Limb (tissue), 2 donors: ENCODE data around the gene TMEM259.

Experiments
- DNase-seq, 2 donors: peaks; one replicate each; pipeline ENCODE4 v3.0.0-alpha.2; 2016; ENCODE audit errors: extremely low spot score in 2 of 2

The TMEM259 gene

GRCh38 chr19:989381-990081 lies 31.4 kb downstream of the TMEM259 start:
- DNase-seq, result no peak

- DNase-seq, result no peak
These were observed 32.4 kb downstream of the TMEM259 start for GRCh38 chr19:988510-988909.

GRCh38 chr19:988081-988480 lies 32.8 kb downstream of the TMEM259 start:
- DNase-seq, result no peak

GRCh38 chr19:986083-986482 lies 34.8 kb downstream of the TMEM259 start:
- DNase-seq, result no peak

- peak; percentile 91 to 95 for DNase-seq
These were observed 36.6 kb downstream of the TMEM259 start, which contains the start of gene WDR18 for GRCh38 chr19:984165-984967. Gene WDR18 (plus strand): TSS chr19:984345. CDS start chr19:984354, 9 bp downstream.

GRCh38 chr19:982567-983170 lies 38.3 kb downstream of the TMEM259 start:
- DNase-seq, result peak; percentile 50 to 89

- DNase-seq, result no peak
These were observed 40.6 kb downstream of the TMEM259 start for GRCh38 chr19:980133-980998.

- DNase-seq, result no peak
These were observed 41.6 kb downstream of the TMEM259 start for GRCh38 chr19:979318-979741.

- DNase-seq, result no peak
These were observed 43.9 kb downstream of the TMEM259 start for GRCh38 chr19:977058-977464.

- DNase-seq, result no peak
These were observed 44.4 kb downstream of the TMEM259 start for GRCh38 chr19:976476-976875.

- no peak for DNase-seq
These were observed 46.2 kb downstream of the TMEM259 start for GRCh38 chr19:974564-975257.

GRCh38 chr19:973726-974563 lies 47.0 kb downstream of the TMEM259 start:
- DNase-seq, result no peak

- DNase-seq, result no peak
These were observed 48.6 kb downstream of the TMEM259 start for GRCh38 chr19:972281-972680.

GRCh38 chr19:971795-972194 lies 49.1 kb downstream of the TMEM259 start:
- no peak for DNase-seq

GRCh38 chr19:970695-971094 lies 50.2 kb downstream of the TMEM259 start:
- no peak for DNase-seq

GRCh38 chr19:966485-967088 lies 54.3 kb downstream of the TMEM259 start:
- no peak for DNase-seq

- DNase-seq, result no peak
These were observed 55.9 kb downstream of the TMEM259 start for GRCh38 chr19:964761-965694.

GRCh38 chr19:964116-964520 lies 56.8 kb downstream of the TMEM259 start:
- no peak for DNase-seq
